GM21529 (cell line): ENCODE results near the gene CMKLR1.
A peak's percentile ranks its signal among the peaks of the same experiment; 100 is the strongest.

ENCODE experiments used
- ATAC-seq: cut with Tn5 transposase; IDR thresholded peaks from one replicate; pipeline ENCODE4 v1.9.1; 2021; ENCODE audit not compliant: unreplicated experiment

Gene CMKLR1

GRCh38 chr12:108317308-108318234 lies 21.5 kb downstream of the CMKLR1 start:
- no peak for ATAC-seq

DNA sequence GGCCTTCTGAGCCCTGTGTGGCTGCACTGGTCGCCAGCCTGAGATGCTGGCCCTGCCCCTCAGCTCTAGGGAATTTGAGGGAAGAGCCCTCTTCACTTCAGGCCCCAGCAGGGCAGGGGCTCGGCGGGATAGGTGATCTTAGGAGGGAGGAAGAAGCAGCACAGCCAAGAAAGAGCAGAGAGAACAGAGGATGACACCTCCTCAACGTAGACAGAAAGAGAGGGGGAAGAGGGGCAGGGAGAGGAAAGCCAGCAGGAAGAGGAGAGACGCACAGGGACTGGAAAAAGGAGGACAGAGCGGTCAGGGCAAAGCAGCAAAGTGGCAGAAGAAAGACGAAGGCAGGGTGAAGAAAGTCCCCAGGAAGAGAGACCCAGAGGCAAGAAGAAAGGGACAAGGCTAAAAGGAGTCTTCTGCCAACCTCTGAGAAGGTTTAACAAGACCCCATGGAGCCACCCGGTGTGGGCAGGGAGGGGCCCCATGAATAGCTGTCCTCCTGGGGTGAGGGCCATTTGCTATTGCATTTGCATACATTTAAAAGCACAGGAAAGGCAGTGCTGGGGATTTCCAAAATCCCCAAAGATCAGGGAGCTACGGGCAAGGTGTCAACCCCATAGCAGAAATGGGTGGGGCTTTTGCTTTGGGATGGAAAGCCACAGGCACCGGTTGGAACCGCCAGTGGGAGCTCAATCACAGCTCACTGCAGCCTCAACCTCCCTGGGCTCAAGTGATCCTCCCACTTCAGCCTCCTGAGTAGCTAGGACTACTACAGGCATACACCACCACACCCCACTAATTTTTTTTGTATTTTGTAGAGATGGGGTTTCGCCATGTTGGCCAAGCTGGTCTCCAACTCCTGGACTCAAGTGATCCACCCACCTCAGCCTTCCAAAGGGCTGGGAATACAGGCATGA lies 22.7 kb downstream of the CMKLR1 start:
- no peak for ATAC-seq

DNA sequence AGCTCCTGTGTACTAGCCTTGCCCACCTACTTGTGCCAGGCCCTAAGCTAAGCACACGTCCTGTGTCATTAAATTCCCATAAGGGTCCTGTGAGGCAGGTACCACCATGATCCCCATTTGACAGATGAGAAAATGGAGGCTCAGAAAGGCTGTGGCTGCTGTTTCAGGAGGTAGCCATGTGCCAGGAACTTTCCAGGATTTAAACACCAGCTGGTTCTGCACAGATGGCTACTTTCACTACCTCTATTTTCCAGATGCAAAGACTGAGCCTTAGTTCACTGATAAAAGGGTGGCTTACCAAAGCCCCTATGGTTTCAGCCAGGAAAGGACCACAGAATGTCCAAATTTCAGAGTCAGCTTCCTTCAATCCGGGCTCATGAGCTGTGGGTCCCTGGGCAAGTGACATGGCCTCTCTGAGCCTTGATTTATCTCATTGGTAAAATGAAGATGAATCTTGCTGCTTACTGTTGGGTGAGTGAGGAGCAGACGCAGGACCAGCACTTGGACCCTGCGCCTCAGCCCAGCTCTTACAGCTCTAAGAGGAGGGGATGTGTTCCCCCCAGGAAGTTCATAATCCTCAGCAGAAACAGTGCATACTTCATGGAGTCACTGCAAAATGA lies 23.5 kb downstream of the CMKLR1 start:
- no peak for ATAC-seq

DNA sequence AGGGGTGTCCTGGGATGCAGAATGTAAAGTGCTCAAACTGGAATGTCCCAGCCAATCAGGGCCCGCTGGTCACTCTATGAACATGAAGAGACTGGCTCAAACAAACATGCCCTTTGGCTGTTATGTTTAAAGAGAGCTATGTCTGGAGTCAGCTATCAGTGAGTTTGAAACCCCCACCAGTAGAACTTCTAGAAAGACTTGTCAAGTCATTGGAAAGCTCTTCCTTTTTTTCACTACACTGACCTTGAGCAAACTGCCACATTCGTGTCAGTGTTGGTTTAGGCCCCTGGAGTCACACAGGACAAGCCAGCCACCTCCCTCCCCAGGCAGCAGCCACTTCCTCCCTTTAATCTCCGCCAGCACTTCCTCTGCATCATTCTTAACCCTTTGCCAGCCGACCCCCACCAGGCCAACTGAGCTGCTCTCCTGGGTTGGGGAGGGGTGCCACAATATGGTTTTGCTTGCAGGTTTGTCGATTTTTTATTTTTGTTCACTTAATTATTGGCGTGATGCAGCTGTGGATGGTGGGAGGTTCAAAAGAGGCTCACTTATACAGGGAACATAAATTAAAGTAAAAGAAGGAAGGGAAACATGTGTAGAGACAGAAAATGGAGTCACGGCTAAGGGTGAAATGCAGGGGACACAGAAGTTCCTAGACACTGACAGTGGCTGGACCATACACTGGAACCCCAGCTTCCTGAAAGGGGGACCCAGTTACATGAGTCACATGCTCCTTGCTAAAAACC lies 25.3 kb downstream of the CMKLR1 start:
- no peak for ATAC-seq

DNA sequence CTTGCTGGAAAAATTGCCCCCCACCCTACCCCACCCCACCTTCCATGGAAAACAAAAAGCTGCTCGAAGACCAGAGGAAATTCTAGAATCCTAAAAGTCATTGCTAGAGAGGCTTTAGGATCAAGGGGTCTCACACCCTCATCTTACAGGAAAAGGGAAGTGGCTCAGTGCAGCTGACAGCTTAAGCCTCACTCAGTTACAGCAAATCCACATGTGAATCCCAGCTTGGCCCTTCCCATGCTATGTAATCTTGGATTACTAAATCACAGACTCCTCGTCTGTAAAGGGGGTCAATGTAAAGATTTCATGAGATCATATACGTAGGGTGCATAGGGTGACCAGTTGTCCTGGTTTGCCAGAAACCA lies 25.9 kb downstream of the CMKLR1 start:
- ATAC-seq: no peak

GRCh38 chr12:108312693-108313189 lies 26.4 kb downstream of the CMKLR1 start:
- ATAC-seq: no peak

GRCh38 chr12:108312073-108312659 lies 26.9 kb downstream of the CMKLR1 start:
- ATAC-seq: no peak

DNA sequence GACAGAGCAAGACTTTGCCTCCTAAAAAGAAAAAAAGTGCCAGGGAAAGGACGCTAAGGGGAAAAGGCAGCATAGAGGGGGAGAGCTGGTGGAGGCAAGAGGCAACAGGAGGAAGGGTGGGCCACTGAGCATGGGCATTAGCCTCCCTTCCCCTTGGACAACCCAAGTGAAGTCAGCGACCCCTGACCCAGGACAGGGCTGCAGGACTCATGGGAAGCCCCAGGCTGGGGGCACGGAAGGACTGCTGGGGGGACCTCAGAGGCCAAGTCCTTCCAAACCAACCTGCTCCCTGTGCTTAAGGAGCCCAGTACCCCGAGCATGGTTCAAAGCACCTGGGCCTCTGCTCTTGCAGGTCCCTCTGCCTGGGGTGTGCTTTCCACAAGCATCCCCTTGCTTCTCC lies 27.5 kb downstream of the CMKLR1 start:
- ATAC-seq: no peak

GRCh38 chr12:108310489-108310888 lies 28.6 kb downstream of the CMKLR1 start:
- no peak for ATAC-seq

DNA sequence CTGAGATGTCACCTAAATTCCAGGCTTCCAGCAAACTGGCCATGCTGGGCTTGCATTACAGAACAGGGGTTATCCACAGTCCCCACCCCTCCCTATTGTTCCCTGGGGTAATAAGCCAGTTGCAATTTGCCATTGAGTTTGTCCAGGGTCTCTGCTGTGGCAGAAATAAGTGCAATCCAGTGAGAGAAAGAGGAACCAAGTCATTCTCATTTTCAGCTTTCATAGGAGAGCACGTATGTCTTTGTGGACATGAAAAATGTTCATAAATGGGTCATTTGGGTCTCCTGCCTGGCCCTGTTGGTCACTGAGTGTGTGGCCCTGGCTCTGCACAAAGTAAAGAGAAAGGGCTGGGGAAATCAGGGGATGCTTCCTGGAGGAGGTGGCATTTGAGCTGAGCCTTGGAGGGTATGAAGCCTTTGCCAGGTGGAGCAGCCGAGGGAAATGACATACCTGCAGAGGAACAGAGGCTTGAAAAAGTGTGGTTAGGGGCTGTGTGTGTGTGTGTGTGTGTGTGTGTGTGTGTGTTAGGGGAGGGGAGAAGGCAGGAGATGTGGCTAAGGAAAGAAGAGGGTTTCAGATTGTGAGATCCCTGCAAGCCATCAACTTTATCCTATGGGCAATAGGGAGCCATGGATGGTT lies 29.3 kb downstream of the CMKLR1 start:
- peak; percentile 57 for ATAC-seq

DNA sequence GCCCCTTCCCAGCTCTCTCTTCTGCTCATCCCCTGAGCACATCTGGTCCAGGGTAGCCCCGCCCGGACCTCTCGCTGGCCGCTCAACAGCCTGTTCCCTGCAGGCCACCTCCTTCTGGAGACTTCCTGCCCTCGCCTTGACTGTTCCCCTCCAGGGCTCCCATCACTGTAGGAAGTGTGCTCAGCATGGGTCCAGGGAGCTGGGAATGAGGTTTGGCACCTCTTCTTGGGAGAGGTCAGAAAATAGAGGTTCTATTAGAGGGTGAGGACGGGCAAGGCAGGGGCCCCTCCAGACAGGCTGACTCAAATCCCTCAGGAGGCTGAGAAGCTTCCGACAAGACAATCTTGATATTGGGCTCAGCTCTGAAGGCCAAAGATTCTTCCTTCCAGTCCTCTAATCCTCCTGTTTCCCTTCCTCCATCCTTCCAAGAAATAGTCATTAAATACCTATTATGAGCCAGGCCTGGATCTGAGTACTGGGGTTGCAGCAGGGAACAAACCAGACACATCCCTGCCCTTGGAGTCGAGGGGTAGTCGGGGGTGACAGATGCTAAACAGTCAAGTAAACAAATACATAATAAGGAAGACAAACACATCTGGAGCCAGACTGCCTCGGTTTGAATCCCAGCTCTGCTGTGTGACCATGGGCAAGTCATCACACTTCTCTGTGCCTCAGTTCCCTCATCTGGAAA lies 30.6 kb downstream of the CMKLR1 start:
- ATAC-seq: no peak

GRCh38 chr12:108307006-108307405 lies 32.1 kb downstream of the CMKLR1 start:
- ATAC-seq: no peak

GRCh38 chr12:108306506-108306905 lies 32.6 kb downstream of the CMKLR1 start:
- ATAC-seq: no peak

- no peak for ATAC-seq
Observed at GRCh38 chr12:108305991-108306501, 33.1 kb downstream of the CMKLR1 start.

DNA sequence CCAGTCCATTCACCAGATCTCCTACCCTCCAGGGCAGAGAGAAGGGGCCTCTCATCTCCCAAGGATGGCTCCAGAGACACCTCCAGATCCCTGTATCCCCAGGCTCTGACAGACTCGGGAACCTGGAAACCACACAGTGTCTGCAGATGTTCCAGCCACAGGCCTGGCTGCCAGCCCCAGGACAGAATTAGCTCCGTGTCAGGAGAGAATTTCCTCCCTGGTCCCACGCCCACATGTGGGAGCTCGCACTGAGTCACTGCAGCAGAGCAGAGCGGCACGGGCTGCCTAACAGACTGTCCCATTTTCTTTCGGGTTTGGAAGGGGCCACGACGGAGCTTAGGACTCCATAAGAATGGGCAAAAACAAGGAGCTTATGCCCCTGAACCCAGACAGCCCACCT lies 33.6 kb downstream of the CMKLR1 start:
- ATAC-seq: no peak

DNA sequence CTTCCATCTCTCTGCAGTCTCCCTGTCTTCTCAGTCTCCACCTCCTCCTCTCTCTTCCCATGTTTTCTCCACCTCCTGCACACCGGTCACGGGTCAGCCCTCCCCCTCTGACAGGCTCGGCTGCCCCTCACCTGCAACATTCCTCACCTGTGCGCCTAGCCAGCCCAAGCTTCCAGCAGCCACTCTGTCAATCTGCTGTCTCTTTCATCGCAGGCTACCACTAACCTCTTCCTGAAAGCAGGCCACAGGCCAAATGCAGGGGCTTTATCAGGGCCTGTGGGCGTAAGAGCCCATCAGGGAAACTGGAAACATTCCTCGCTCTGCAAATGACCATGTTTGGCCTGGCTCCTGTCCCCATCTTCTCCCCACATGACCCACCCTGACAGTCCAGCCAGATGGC lies 34.5 kb downstream of the CMKLR1 start:
- ATAC-seq: no peak

DNA sequence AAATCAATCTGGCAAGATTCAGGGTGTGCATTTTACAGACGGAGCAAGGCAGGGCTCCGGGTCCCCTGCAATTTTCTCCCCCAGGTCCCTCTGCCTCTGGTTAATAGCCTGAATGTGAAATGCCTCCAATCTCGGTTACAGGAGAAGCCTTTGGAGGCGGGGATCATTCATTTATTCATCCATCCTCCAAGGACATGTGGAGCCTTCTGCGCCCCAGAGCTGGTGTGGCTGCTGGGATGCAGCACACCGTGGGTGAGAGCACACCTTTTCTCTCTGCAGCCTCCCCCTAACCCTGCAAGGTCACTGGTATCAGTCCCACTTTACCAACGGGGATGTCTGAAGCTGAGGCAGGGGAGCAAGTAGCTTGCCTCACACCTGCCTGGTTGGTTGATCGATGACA lies 35.4 kb downstream of the CMKLR1 start:
- ATAC-seq: no peak

DNA sequence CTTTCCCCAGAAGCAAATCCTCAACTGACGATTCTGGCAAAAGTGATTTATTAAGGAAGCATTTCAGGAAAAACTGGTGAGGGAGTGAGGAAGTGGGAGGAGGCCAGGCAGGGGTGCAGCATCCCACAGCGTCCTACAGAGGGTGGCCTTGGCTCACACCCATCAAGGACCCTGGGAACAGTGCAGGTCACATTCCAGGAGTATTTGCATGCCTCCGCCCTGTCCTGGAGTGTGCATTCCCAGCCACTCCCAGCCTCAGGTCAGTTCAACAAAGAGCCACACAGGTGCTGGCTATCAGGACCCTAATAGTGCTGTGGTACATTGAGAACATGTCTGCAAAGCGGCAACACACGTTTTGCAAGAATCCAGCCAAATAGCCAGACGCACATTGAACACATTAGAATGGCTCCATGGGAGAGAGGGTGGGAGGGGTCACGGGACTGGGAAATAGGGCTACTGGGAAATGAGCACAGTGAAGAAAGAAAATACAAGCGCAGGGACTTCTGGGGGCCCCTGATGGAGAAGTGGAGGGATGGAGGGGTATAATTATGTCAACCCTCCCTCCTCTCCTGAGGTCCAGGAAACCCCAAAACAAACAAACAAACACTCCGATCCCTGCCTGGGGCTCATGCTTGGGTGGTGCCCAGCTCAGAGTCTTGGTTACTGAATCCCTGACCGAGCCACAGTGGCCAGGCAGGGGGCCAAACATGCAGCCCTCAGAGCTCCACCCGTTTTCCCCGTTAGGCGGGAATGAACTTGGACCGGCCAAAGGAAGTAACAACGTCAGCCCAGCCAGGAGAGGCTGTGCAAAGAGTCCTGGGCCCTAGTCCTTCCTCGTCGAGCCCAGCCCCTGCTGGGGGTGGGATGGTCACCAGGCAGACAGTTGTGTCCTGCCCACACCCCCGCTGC lies 36.5 kb downstream of the CMKLR1 start:
- no peak for ATAC-seq
